ENCODE results near the gene SNTG2.
"Not testable (repeated sequence)": the region's sequence is repeated elsewhere in the genome, so short reads cannot be mapped to it uniquely, and the experiment has no call there.

SNTG2 gene

GRCh38 chr2:1378456-1379150 is 428.0 kb downstream of the SNTG2 start:
- no peak overlapping the region for H3K4me3 ChIP-seq (ENCODE audit: low read depth, low read length)
- TF ChIP-seq, protein P1, sequence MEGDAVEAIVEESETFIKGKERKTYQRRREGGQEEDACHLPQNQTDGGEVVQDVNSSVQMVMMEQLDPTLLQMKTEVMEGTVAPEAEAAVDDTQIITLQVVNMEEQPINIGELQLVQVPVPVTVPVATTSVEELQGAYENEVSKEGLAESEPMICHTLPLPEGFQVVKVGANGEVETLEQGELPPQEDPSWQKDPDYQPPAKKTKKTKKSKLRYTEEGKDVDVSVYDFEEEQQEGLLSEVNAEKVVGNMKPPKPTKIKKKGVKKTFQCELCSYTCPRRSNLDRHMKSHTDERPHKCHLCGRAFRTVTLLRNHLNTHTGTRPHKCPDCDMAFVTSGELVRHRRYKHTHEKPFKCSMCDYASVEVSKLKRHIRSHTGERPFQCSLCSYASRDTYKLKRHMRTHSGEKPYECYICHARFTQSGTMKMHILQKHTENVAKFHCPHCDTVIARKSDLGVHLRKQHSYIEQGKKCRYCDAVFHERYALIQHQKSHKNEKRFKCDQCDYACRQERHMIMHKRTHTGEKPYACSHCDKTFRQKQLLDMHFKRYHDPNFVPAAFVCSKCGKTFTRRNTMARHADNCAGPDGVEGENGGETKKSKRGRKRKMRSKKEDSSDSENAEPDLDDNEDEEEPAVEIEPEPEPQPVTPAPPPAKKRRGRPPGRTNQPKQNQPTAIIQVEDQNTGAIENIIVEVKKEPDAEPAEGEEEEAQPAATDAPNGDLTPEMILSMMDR (IDR thresholded peaks at IDR 0.05; ENCODE audit: borderline replicate concordance, insufficient read depth, low read depth, low read length): no peak

GRCh38 chr2:1381644-1382043 is 431.0 kb downstream of the SNTG2 start:
- TF ChIP-seq, protein P1 (IDR thresholded peaks at IDR 0.05; ENCODE audit: borderline replicate concordance, insufficient read depth, low read depth, low read length): no peak
- H3K4me3 ChIP-seq (ENCODE audit: low read depth, low read length): no peak overlapping the region

GRCh38 chr2:1387954-1388725 is 437.5 kb downstream of the SNTG2 start:
- not testable (repeated sequence) for H3K4me3 ChIP-seq (ENCODE audit: low read depth, low read length)

- H3K4me3 ChIP-seq (ENCODE audit: low read depth, low read length): not testable (repeated sequence)
These were observed 439.5 kb downstream of the SNTG2 start for GRCh38 chr2:1390118-1390517.

DNA sequence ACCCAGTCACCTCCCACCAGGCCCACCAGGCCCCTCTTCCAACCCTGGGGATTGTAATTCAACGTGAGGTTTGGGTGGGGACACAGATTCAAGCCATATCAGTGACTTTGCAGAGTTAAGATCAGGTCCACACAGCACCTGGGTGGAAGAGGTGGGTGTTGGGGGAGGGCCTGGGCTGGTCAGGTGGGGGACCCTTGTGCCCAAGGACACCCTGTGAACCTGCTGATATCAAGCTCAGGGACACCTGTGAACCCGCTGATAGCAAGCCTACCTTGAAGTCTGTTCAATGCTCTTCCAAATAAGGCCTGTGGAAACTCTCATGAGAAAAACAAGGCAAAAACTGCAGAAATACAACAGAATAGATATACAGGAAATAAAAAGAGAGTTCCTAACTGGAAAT is 442.7 kb downstream of the SNTG2 start:
- TF ChIP-seq, protein P1 (IDR thresholded peaks at IDR 0.05; ENCODE audit: borderline replicate concordance, insufficient read depth, low read depth, low read length): no peak
- H3K4me3 ChIP-seq (ENCODE audit: low read depth, low read length): no peak overlapping the region

DNA sequence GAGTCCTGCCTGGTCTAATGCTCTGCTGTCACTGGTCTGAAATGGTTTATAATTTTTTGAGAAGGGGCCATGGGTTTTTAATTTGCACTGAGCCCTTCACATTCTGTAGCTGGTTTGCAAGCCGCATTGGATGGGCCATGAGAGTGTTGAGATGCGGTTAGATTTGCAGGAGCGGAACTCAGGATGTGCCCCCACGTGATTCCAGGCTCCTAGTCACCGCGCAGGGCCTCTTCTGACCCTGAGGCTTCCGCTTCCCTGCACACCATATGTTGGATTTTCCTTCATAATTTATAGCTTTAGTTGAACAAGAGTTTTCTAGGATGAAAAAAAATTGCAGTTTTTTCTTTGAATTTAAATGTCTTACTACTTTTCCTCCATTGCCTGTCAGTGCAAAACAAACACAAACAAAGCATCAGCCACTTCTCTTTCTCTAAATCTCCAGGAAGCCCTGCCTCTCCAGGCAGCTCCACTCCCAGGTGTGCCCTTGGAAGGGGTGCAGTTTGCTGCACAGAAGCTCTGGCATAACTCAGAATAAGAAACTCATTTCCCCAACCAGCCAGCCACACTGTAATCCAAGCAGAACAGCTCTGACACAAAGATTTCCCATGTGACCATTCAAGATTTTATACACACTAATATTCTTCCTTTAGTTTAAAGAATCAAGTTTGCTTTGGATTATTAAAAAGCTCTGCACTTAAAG is 444.2 kb downstream of the SNTG2 start:
- no peak overlapping the region for H3K4me3 ChIP-seq (ENCODE audit: low read depth, low read length)
- TF ChIP-seq, protein P1 (IDR thresholded peaks at IDR 0.05; ENCODE audit: borderline replicate concordance, insufficient read depth, low read depth, low read length): no peak

GRCh38 chr2:1397350-1397749 is 446.7 kb downstream of the SNTG2 start:
- no peak overlapping the region for H3K4me3 ChIP-seq (ENCODE audit: low read depth, low read length)
- TF ChIP-seq, protein P1 (IDR thresholded peaks at IDR 0.05; ENCODE audit: borderline replicate concordance, insufficient read depth, low read depth, low read length): no peak

DNA sequence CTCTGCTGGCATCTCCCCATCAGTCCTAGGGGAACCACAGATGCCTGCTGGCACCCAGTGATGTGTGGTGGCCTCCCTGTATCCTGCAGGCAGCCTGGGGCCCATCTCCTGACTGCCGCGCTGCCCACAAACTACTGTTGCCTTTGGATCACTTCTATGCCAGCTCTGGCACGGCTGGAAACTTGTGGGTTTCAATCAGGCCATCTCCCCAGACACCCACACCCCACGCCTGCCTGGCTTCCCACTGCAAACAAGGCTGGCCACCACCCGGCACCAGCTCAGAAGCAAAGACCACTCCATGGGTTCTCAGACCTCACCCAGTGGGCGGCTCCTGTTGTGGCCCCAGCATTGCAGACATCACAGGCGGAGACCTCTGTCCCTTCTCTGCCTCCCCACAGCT is 447.5 kb downstream of the SNTG2 start:
- TF ChIP-seq, protein P1 (IDR thresholded peaks at IDR 0.05; ENCODE audit: borderline replicate concordance, insufficient read depth, low read depth, low read length): no peak
- H3K4me3 ChIP-seq (ENCODE audit: low read depth, low read length): no peak overlapping the region
